SJCRH30 (cell line): ENCODE results near the gene RNASEH2A. TPM values are rescaled to one million over a fixed set of nuclear protein-coding genes. Genes with fewer than 3 reads are reported as not detected.

Source experiments
- DNase-seq, 2 experiments: peaks; one replicate each; pipeline ENCODE4 v3.0.0-alpha.2; 2015 to 2020
- H3K27ac ChIP-seq: fragments of 250-450 bp; sonication (Bioruptor Pico); 2 replicates; pipeline ENCODE4 v1.5.1; 2020; ENCODE audit warnings: mild to moderate bottlenecking, moderate library complexity
- H3K27me3 ChIP-seq: fragments of 250-450 bp; sonication (Bioruptor Pico); 2 replicates; pipeline ENCODE4 v1.5.1; 2020; ENCODE audit warnings: mild to moderate bottlenecking, moderate library complexity
- H3K36me3 ChIP-seq: fragments of 250-450 bp; sonication (Bioruptor Pico); 2 replicates; pipeline ENCODE4 v1.5.1; 2020; ENCODE audit warnings: mild to moderate bottlenecking, moderate library complexity
- H3K4me1 ChIP-seq: fragments of 250-450 bp; sonication (Bioruptor Pico); 2 replicates; pipeline ENCODE4 v1.5.1; 2020; ENCODE audit warnings: mild to moderate bottlenecking, moderate library complexity
- H3K4me3 ChIP-seq: fragments of 250-450 bp; sonication (Bioruptor Pico); 2 replicates; pipeline ENCODE4 v1.5.1; 2020; ENCODE audit warnings: mild to moderate bottlenecking, moderate library complexity
- H3K9me3 ChIP-seq: fragments of 250-450 bp; sonication (Bioruptor Pico); replicated peaks from 2 replicates; pipeline ENCODE4 v1.5.1; 2020; ENCODE audit warnings: mild to moderate bottlenecking, moderate library complexity
- total RNA-seq: library from RNA; depleted of rRNA; stranded (reverse); fragments of >200 nt; shearing (Covaris generic); gene quantifications from 2 replicates; pipeline ENCODE4 v1.2.3, GENCODE V29; 2014

Gene RNASEH2A
- total RNA-seq, 1 experiment from 2014 or later, result 99.0 TPM

DNA sequence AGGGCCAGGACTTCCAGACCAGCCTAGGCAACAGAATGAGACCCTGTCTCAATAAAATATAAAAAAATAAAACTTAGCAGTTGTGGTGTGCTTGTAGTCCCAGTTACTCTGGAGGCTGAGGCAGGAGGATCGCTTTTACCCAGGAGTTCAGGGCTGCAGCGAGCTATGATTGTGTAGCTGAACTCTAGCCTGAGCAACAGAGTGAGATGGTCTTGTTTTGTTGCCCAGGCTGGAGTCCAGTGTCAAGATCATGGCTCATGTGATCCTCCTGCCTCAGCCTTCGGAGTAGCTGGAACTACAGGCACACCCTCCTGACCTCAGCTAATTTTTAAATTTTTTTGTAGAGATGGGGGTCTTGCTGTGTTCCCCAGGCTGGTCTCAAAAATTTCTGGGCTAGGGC is 19.4 kb upstream of the RNASEH2A start:
- DNase-seq, result no peak
- Histone ChIP-seq H3K4me1 (peaks cover 52% of the 10 kb centered on the region), H3K36me3 (no peaks in the 10 kb centered on the region), H3K27ac (no peak overlapping the region), H3K9me3 (no peaks in the 10 kb centered on the region), H3K4me3 (no peak overlapping the region), H3K27me3 (no peaks in the 10 kb centered on the region)

DNA sequence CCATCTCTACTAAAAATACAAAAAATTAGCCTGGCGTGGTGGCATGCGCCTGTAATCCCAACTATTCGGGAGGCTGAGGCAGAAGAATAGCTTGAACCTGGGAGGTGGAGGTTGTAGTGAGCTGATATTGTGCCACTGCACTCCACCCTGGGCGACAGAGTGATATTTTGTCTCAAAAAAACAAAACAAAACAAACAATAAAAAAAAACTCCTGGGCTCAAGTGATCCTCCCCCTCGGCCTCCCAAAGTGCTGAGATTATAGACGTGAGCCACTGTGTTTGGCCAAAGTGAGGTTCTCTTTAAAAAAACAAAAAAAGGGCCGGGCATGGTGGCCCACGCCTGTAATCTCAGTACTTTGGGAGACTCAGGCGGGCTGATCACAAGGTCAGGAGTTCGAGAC is 18.9 kb upstream of the RNASEH2A start:
- H3K4me1 ChIP-seq, result peaks cover 52% of the 10 kb centered on the region
- H3K36me3 ChIP-seq, result no peaks in the 10 kb centered on the region
- no peaks in the 10 kb centered on the region for H3K9me3 ChIP-seq
- no peak overlapping the region for H3K4me3 ChIP-seq
- no peaks in the 10 kb centered on the region for H3K27me3 ChIP-seq
- no peak overlapping the region for H3K27ac ChIP-seq
- DNase-seq, result no peak

DNA sequence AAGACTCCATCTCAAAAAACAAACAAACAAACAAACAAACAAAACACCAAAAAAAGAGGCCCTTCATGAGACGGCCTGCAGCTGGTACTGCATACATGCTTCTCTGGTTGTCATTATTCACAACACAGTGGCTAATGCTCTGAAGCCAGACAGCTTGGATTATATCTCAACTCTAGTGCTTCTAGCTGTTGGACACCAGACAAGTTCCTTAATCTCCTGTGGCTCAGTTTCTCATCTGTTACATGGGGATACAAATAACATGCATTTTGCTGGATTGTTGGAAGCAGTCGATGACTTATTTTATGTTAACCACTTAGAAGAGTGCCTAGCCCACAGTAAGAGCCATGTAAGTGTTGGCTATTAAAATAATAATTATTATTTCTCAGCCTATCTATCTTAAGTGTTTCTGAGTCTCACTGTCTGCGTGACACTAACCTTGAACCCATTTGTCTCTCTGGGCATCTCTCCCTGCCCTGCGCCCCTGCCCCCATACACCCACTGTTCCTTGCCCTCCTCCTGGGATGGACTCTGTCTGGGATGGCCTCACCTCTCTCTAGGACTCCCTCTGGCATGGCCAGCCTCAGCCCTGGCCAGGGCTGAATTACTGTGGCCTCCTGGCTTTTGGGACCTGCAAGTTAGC is 18.2 kb upstream of the RNASEH2A start:
- no peaks in the 10 kb centered on the region for H3K9me3 ChIP-seq
- no peaks in the 10 kb centered on the region for H3K27me3 ChIP-seq
- peak overlapping the region; percentile 70 for H3K27ac ChIP-seq
- no peaks in the 10 kb centered on the region for H3K36me3 ChIP-seq
- peak overlapping the region; percentile 80 for H3K4me3 ChIP-seq
- DNase-seq, result no peak
- H3K4me1 ChIP-seq, result peaks cover 52% of the 10 kb centered on the region

DNA sequence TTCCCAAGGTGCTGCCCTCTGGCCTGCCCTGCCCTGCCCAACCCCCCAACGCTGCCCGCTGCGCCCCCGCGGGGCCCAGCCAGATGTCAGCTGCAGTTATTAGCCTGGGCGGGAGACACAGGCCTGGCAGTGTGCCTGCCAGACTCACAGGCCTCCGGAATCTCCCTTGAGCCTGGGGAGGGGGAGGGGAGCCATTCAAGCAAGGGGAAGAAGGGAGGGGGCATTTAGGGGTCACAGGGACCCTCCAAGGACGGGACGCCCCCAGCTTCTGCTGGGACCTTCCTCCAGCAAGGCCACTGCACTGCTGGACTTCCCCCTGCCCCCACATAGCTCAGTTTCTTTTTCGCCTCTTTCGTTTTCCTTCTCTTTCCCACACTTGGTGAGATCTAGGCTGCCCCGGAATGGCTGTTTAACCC is 17.7 kb upstream of the RNASEH2A start:
- Histone ChIP-seq H3K4me3 (peak overlapping the region; percentile 80), H3K27ac (peak overlapping the region; percentile 70), H3K27me3 (no peaks in the 10 kb centered on the region), H3K36me3 (no peaks in the 10 kb centered on the region), H3K4me1 (peaks cover 48% of the 10 kb centered on the region), H3K9me3 (no peaks in the 10 kb centered on the region)
- peak; percentile 93 to 94 for DNase-seq

DNA sequence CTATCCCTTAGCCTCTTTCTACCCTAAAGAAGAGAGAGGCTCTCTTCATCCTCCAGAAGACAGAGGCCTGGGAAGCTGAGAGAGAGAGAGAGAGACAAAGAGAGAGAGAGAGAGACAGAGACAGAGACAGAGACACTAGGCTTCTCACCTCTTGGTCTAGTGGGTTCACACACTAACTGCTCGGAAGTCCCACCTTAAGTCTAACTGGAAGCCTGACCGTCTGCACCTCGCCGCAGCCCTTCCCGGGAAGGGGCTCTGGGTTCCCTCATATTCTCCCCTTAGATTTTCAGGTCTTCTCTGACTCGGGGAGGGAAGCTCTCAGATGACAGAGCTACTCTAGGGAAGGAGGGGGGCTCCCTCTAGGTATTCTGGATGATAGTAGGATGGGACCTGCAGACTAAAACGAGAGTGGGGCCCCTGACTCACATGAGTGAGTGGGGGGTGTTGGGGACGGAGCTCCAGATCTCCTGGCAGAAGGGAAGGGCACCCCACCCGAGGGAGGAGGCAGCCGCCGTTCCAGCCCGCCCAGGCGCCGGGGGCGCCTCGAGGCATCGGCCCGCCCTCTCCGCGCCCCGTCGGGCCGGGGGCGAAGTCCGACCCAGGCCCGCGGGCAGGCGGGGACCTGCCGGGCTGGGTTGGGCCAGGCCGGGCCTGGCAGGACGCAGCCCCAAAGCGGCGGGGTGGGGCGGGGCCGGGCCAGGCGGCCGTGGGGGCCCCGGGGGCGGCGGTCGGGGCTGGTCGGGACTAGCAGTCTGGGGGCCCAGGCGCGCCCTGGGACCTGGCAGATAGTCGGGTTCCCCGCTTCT is 17.1 kb upstream of the RNASEH2A start:
- no peaks in the 10 kb centered on the region for H3K9me3 ChIP-seq
- no peaks in the 10 kb centered on the region for H3K27me3 ChIP-seq
- no peaks in the 10 kb centered on the region for H3K36me3 ChIP-seq
- peak overlapping the region; percentile 70 for H3K27ac ChIP-seq
- DNase-seq, result peak; percentile 66 to 69
- H3K4me1 ChIP-seq, result peaks cover 42% of the 10 kb centered on the region
- H3K4me3 ChIP-seq, result peak overlapping the region; percentile 80

DNA sequence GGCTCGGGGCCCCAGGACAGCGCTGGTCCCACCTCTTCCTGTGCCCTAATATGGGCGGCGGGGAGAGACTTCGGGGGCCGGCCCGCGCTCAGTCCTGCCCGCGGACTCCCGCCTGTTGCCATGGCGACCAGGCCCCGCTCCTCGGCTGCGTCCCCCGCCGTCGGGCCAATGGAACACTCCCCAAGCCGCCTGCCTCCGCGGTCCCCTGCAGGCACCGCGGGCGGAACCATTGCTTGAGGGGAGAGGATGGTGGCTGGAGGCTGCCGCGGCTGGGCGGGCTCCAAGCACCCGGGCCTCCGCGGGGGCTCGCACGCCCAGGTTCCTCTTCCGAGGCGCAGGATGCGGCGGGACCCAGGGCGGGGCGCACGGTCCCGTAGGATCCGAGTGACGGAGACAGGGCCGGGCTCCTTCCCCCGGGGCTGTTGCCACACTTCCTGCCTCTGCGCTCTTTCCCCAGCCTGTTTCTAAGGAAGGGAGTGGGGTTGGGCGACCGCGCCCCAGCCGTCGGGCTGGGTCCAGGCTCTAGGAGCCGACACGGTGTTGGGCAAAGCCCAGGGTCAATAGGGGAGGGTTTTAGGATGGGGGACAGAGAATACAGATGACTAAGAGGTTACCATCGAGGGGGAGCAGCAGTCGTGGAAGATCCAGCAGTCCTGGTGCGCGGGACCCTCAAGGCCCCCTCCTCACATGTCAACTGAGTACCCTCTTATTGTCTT is 16.3 kb upstream of the RNASEH2A start:
- peaks cover 34% of the 10 kb centered on the region for H3K4me1 ChIP-seq
- peak; percentile 99 for DNase-seq

DNA sequence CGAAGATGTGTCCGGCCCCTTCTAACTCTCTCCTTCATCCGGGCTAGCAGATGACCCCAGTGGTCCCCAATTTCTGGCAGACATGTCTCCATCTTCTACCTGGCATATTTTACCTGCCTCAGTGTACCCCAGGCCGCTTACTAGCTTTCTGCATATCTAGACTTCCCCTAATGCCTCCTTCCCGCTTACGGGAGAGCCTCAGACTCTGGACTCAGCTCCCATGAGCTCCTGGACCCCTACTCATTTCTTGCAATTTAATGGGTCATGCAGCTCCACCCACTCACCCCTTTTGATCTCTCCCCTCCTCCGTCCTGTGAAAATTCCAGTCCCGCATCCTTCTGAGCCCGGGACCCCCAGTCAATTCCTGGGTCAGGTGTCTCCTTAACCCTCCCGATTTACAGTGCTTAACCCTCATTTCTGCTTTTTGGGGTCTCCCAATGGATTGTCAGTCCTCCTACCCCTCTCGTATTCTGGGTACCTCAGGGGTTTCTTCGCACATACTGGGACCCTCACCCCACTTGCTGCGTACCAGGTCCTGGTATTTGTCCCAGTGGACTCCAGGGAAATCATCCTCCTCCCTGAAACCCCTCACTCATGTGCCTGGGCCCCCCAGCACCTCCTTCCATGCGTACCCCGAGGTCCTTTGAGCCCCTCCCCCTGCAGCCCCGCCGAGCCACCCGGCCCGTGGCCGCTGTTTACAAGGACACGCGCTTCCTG is 15.6 kb upstream of the RNASEH2A start:
- H3K27me3 ChIP-seq, result no peaks in the 10 kb centered on the region
- peak overlapping the region; percentile 80 for H3K4me3 ChIP-seq
- no peaks in the 10 kb centered on the region for H3K36me3 ChIP-seq
- H3K9me3 ChIP-seq, result no peaks in the 10 kb centered on the region
- DNase-seq, result peak in 1 of 2 experiments; percentile 36
- H3K4me1 ChIP-seq, result peaks cover 27% of the 10 kb centered on the region
- H3K27ac ChIP-seq, result no peak overlapping the region; the same call in 1 of the 2 replicates

More for the DNA sequence above, 16.3 kb upstream of the RNASEH2A start:
- Histone ChIP-seq H3K9me3 (no peaks in the 10 kb centered on the region), H3K27ac (peak overlapping the region; percentile 20), H3K27me3 (no peaks in the 10 kb centered on the region), H3K4me3 (peak overlapping the region; percentile 80), H3K36me3 (no peaks in the 10 kb centered on the region)

DNA sequence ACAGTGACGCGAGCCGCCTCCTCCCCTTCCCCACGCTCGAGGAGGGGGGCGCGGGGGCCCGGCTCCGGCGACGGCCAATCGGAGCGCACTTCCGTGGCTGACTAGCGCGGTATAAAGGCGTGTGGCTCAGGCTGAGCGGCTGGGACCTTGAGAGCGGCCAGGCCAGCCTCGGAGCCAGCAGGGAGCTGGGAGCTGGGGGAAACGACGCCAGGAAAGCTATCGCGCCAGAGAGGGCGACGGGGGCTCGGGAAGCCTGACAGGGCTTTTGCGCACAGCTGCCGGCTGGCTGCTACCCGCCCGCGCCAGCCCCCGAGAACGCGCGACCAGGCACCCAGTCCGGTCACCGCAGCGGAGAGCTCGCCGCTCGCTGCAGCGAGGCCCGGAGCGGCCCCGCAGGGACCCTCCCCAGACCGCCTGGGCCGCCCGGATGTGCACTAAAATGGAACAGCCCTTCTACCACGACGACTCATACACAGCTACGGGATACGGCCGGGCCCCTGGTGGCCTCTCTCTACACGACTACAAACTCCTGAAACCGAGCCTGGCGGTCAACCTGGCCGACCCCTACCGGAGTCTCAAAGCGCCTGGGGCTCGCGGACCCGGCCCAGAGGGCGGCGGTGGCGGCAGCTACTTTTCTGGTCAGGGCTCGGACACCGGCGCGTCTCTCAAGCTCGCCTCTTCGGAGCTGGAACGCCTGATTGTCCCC is 14.9 kb upstream of the RNASEH2A start, which contains the start of gene JUNB:
JUNB (plus strand) TSS at position 142 of the 706 bp plus-strand sequence; CDS start at position 428, 286 bp downstream.
- peak; percentile 98 to 99 for DNase-seq
- H3K9me3 ChIP-seq, result no peaks in the 10 kb centered on the region
- peaks cover 24% of the 10 kb centered on the region for H3K4me1 ChIP-seq
- H3K36me3 ChIP-seq, result no peaks in the 10 kb centered on the region
- H3K4me3 ChIP-seq, result peak within 1 kb of the TSS; percentile 80
- H3K27ac ChIP-seq, result peak within 1 kb of the TSS; percentile 20
- H3K27me3 ChIP-seq, result no peaks in the 10 kb centered on the region

DNA sequence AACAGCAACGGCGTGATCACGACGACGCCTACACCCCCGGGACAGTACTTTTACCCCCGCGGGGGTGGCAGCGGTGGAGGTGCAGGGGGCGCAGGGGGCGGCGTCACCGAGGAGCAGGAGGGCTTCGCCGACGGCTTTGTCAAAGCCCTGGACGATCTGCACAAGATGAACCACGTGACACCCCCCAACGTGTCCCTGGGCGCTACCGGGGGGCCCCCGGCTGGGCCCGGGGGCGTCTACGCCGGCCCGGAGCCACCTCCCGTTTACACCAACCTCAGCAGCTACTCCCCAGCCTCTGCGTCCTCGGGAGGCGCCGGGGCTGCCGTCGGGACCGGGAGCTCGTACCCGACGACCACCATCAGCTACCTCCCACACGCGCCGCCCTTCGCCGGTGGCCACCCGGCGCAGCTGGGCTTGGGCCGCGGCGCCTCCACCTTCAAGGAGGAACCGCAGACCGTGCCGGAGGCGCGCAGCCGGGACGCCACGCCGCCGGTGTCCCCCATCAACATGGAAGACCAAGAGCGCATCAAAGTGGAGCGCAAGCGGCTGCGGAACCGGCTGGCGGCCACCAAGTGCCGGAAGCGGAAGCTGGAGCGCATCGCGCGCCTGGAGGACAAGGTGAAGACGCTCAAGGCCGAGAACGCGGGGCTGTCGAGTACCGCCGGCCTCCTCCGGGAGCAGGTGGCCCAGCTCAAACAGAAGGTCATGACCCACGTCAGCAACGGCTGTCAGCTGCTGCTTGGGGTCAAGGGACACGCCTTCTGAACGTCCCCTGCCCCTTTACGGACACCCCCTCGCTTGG is 14.1 kb upstream of the RNASEH2A start:
- Histone ChIP-seq H3K9me3 (no peaks in the 10 kb centered on the region), H3K4me1 (peaks cover 24% of the 10 kb centered on the region)
- peak; percentile 83 to 85 for DNase-seq

DNA sequence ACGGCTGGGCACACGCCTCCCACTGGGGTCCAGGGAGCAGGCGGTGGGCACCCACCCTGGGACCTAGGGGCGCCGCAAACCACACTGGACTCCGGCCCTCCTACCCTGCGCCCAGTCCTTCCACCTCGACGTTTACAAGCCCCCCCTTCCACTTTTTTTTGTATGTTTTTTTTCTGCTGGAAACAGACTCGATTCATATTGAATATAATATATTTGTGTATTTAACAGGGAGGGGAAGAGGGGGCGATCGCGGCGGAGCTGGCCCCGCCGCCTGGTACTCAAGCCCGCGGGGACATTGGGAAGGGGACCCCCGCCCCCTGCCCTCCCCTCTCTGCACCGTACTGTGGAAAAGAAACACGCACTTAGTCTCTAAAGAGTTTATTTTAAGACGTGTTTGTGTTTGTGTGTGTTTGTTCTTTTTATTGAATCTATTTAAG is 13.5 kb upstream of the RNASEH2A start:
- Histone ChIP-seq H3K36me3 (no peaks in the 10 kb centered on the region), H3K4me3 (peak overlapping the region; percentile 80), H3K9me3 (no peaks in the 10 kb centered on the region), H3K27ac (peak overlapping the region; percentile 18; the same call in 1 of the 2 replicates), H3K4me1 (peaks cover 23% of the 10 kb centered on the region), H3K27me3 (no peaks in the 10 kb centered on the region)
- DNase-seq, result no peak

More for the DNA sequence above, 14.1 kb upstream of the RNASEH2A start:
- Histone ChIP-seq H3K27ac (peak overlapping the region; percentile 18; the same call in 1 of the 2 replicates), H3K36me3 (no peaks in the 10 kb centered on the region), H3K27me3 (no peaks in the 10 kb centered on the region), H3K4me3 (peak overlapping the region; percentile 80)

DNA sequence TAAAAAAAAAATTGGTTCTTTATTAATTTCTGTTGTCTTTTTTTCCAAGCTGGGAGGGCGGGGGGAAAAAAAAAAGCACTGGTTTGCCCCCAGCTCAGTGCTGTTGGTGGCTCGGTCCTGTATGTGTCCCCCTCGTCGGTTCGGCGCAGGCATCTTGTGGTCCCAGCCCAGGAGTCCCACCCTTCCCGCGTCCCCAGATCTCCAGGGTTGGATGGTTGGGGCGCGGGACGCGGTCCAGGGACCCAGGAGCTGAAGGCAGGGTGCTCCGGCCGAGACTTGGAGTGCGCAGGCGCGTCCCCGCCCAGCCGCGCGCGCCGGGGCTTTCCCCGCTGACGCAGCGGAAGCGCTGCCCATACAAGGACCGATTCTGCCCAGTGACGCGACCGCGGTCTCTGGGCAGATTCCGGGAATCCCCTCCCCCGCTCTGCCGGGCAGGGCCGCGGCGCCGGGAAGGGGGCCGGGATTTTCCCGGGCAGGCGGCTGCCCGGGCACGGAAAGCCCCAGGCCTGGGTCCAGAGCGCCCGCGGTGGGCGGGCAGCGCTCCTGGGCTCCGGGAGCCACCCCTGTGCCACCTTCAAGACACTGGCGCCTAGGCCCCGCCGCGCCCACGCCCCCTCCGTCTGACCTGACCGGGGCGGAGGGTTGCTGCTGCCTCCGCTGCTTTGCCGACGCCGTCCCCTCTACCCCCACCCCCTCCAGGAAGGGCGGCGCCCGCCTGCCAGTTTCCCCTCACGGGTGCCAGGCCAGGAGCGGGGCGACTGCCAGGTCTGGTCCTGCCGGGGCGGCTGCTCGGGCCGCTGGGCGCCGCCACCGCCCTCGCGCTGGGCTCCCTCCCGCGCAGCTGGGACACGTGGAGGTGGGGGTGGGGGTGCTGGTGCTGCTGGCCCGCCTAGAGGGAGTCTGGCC is 12.8 kb upstream of the RNASEH2A start:
- H3K4me1 ChIP-seq, result peaks cover 16% of the 10 kb centered on the region
- peak overlapping the region; percentile 60 for H3K27ac ChIP-seq
- H3K4me3 ChIP-seq, result peak overlapping the region; percentile 80
- no peaks in the 10 kb centered on the region for H3K36me3 ChIP-seq
- DNase-seq, result peak; percentile 93 to 98
- no peaks in the 10 kb centered on the region for H3K9me3 ChIP-seq
- H3K27me3 ChIP-seq, result no peaks in the 10 kb centered on the region

DNA sequence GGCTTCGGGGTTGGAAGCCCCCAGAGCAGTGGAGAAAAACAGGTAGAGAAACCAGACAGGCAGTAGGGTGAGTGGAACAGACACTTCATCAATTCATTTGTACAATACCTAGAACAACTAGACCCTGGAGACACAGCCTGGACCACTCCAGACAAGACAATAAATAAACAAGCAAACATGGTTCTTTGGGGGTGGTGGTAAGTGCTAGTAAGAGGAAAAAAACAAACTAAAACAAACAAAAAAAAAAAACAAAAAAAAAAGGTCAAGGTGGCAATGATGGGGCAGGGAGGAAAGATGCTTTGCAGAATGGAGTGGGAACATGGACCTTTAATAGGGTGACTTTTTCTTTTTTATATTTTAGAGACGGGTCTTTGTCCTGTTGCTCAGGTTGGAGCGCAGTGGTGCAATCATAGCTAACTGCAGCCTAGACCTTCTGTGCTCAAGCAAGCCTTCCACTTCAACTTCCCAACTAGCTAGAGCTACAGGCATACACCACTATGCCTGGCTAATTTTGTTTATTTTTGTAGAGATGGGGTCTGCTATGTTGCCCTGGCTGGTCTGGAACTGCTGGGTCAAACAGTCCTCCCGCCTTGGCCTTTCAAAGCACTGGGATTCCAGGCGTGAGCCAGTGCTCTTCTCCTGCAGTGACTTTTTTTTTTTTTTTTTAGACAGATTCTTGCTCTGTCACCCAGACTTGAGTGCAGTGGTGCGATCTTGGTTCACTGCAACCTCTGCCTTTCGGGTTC is 12.0 kb upstream of the RNASEH2A start:
- no peak for DNase-seq

More for the DNA sequence above, 12.0 kb upstream of the RNASEH2A start:
- H3K4me3 ChIP-seq, result peak overlapping the region; percentile 80
- no peaks in the 10 kb centered on the region for H3K27me3 ChIP-seq
- peaks cover 9% of the 10 kb centered on the region for H3K4me1 ChIP-seq
- H3K9me3 ChIP-seq, result no peaks in the 10 kb centered on the region
- no peaks in the 10 kb centered on the region for H3K36me3 ChIP-seq
- peak overlapping the region; percentile 60; the same call in 1 of the 2 replicates for H3K27ac ChIP-seq
